WTC11 (cell line): ENCODE results near the gene PRR19. TPM values are rescaled to one million over a fixed set of nuclear protein-coding genes. Genes with fewer than 3 reads are reported as not detected.

Experiments
- ATAC-seq: fragments of 200-7000 bp; cut with Tn5 transposase; 2 replicates; pipeline ENCODE4 v1.10.0; 2021; ENCODE audit warnings: mild to moderate bottlenecking, moderate library complexity
- CTCF ChIA-PET: fragments of 300-600 bp; sonication (Branson Sonifier 250); formaldehyde crosslinking; loops from one replicate; lab custom pipeline; 2021; ENCODE audit warnings: antibody characterized with exemption; lab: Charles Lee
- POLR2A ChIA-PET: fragments of 350-600 bp; sonication (Branson Sonifier 250); formaldehyde crosslinking; loops from one replicate; lab custom pipeline; 2021; ENCODE audit warnings: antibody characterized with exemption; lab: Charles Lee
- DNase-seq: peaks from one replicate; pipeline ENCODE4 v3.0.0; 2021; ENCODE audit warnings: low spot score
- H3K27ac Mint-ChIP-seq: 2 replicates; pipeline ENCODE4 v1.8.0; 2021; ENCODE audit warnings: mixed read lengths
- H3K27me3 Mint-ChIP-seq: 2 replicates; pipeline ENCODE4 v1.8.0; 2021; ENCODE audit warnings: low read depth, mild to moderate bottlenecking, moderate library complexity, mixed read lengths
- H3K36me3 Mint-ChIP-seq: 2 replicates; pipeline ENCODE4 v1.8.0; 2021; ENCODE audit warnings: mixed read lengths
- H3K4me1 Mint-ChIP-seq: 2 replicates; pipeline ENCODE4 v1.8.0; 2022; ENCODE audit warnings: mixed read lengths
- H3K4me3 Mint-ChIP-seq: 2 replicates; pipeline ENCODE4 v1.8.0; 2021; ENCODE audit warnings: mild to moderate bottlenecking, moderate library complexity, mixed read lengths
- H3K9me3 Mint-ChIP-seq: 2 replicates; pipeline ENCODE4 v1.8.0; 2021; ENCODE audit warnings: mixed read lengths
- CREM ChIP-seq: sonication (generic); formaldehyde crosslinking; IDR thresholded peaks from 2 replicates; pipeline ENCODE4 v1.8.1; 2022; ENCODE audit warnings: mild to moderate bottlenecking, missing genetic modification reagents, moderate library complexity
- ESRRA ChIP-seq: sonication (generic); formaldehyde crosslinking; IDR thresholded peaks from 2 replicates; pipeline ENCODE4 v1.8.1; 2022; ENCODE audit warnings: mild to moderate bottlenecking, missing genetic modification reagents, borderline replicate concordance
- FOXJ3 ChIP-seq: sonication (generic); formaldehyde crosslinking; IDR thresholded peaks from 2 replicates; pipeline ENCODE4 v1.9.0; 2021; ENCODE audit warnings: missing genetic modification reagents, mild to moderate bottlenecking, borderline replicate concordance
- FOXK1 ChIP-seq: sonication (generic); formaldehyde crosslinking; IDR thresholded peaks from 2 replicates; pipeline ENCODE4 v1.8.0; 2022; ENCODE audit warnings: mild to moderate bottlenecking, moderate library complexity, missing genetic modification reagents
- HMGA2 ChIP-seq: fragments of 250-450 bp; sonication (Bioruptor Pico); IDR thresholded peaks from 2 replicates; pipeline ENCODE4 v1.4.0; 2021; ENCODE audit warnings: mild to moderate bottlenecking, moderate library complexity
- NFATC4 ChIP-seq: fragments of 250-450 bp; sonication (Bioruptor Pico); IDR thresholded peaks from 2 replicates; pipeline ENCODE4 v1.9.0; 2021; ENCODE audit warnings: mild to moderate bottlenecking
- NFYB ChIP-seq: sonication (generic); formaldehyde crosslinking; conservative IDR thresholded peaks from 2 replicates; pipeline ENCODE4 v1.8.0; 2022; ENCODE audit warnings: low read depth, missing genetic modification reagents
- NR1H2 ChIP-seq: sonication (generic); formaldehyde crosslinking; IDR thresholded peaks from 2 replicates; pipeline ENCODE4 v1.9.0; 2021; ENCODE audit warnings: mild to moderate bottlenecking, moderate library complexity, missing genetic modification reagents
- SMAD4 ChIP-seq: sonication (generic); formaldehyde crosslinking; IDR thresholded peaks from 2 replicates; pipeline ENCODE4 v1.8.0; 2022; ENCODE audit warnings: mild to moderate bottlenecking, missing genetic modification reagents
- SP1 ChIP-seq: sonication (generic); formaldehyde crosslinking; conservative IDR thresholded peaks from 2 replicates; pipeline ENCODE4 v1.8.1; 2022; ENCODE audit warnings: missing genetic modification reagents
- TCF7 ChIP-seq: sonication (generic); formaldehyde crosslinking; IDR thresholded peaks from 2 replicates; pipeline ENCODE4 v1.8.0; 2022; ENCODE audit warnings: mild to moderate bottlenecking, low read depth, missing genetic modification reagents, moderate library complexity
- total RNA-seq: library from RNA; stranded (reverse); gene quantifications from 3 replicates; pipeline ENCODE4 v1.2.3, GENCODE V29; 2021
- TF ChIP-seq, protein P1 (sequence below): sonication (generic); formaldehyde crosslinking; IDR thresholded peaks from 2 replicates; pipeline ENCODE4 v1.8.0; 2023; ENCODE audit warnings: mild to moderate bottlenecking, missing genetic modification reagents
- TF ChIP-seq, protein P2 (sequence below): sonication (generic); formaldehyde crosslinking; IDR thresholded peaks from 2 replicates; pipeline ENCODE4 v1.8.0; 2022; ENCODE audit warnings: mild to moderate bottlenecking, missing genetic modification reagents
- TF ChIP-seq, protein P3 (sequence below): fragments of 250-450 bp; sonication (Bioruptor Pico); IDR thresholded peaks from 2 replicates; pipeline ENCODE4 v1.9.0; 2021; ENCODE audit warnings: moderate library complexity, mild to moderate bottlenecking, inconsistent platforms, borderline replicate concordance
- TF ChIP-seq, protein P4 (sequence below): fragments of 250-450 bp; sonication (Bioruptor Pico); IDR thresholded peaks from 2 replicates; pipeline ENCODE4 v1.9.0; 2021; ENCODE audit warnings: mild to moderate bottlenecking
- TF ChIP-seq, protein P5 (sequence below): sonication (generic); formaldehyde crosslinking; IDR thresholded peaks from 2 replicates; pipeline ENCODE4 v1.8.1; 2023; ENCODE audit warnings: mild to moderate bottlenecking, missing genetic modification reagents

Gene PRR19
- total RNA-seq, 1 experiment from 2014 or later: 3.7 TPM

DNA sequence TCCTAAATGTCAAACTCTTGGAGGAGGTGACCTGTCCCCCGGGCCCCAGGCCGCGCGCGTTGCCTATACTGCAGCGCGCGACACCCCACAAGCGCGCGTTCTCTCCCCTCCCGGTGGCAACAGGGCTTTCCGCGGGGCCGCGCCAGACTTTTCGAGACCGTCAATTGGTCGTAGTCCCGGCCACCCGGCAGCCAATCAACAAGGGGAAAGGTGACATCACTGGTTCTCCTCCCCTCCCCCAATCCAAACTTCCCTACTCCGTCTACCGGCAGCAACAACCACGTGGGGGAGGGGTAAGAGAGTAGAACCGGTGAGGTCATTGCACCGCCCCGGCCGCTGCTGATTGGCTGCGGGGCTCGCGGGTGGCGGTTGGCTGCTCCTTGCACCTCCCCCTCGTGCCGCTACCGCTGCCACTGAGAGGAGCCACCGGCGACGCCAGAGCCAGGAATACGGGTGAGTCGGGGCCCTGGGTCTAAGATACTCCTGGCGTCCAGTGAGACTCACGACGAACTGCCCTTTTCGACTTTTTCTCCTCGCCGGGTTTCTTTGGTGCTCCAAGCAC, 33.7 kb upstream of the PRR19 start (continued):
- TF ChIP-seq, protein P1, sequence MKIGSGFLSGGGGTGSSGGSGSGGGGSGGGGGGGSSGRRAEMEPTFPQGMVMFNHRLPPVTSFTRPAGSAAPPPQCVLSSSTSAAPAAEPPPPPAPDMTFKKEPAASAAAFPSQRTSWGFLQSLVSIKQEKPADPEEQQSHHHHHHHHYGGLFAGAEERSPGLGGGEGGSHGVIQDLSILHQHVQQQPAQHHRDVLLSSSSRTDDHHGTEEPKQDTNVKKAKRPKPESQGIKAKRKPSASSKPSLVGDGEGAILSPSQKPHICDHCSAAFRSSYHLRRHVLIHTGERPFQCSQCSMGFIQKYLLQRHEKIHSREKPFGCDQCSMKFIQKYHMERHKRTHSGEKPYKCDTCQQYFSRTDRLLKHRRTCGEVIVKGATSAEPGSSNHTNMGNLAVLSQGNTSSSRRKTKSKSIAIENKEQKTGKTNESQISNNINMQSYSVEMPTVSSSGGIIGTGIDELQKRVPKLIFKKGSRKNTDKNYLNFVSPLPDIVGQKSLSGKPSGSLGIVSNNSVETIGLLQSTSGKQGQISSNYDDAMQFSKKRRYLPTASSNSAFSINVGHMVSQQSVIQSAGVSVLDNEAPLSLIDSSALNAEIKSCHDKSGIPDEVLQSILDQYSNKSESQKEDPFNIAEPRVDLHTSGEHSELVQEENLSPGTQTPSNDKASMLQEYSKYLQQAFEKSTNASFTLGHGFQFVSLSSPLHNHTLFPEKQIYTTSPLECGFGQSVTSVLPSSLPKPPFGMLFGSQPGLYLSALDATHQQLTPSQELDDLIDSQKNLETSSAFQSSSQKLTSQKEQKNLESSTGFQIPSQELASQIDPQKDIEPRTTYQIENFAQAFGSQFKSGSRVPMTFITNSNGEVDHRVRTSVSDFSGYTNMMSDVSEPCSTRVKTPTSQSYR (CRISPR knock-in tag): peak; percentile 97
- TF ChIP-seq, protein P2, sequence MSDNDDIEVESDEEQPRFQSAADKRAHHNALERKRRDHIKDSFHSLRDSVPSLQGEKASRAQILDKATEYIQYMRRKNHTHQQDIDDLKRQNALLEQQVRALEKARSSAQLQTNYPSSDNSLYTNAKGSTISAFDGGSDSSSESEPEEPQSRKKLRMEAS (CRISPR knock-in tag): peak; percentile 81
- TF ChIP-seq HMGA2 (CRISPR knock-in tag): no peak
- TF ChIP-seq, all 79 proteins: peak for 11

DNA sequence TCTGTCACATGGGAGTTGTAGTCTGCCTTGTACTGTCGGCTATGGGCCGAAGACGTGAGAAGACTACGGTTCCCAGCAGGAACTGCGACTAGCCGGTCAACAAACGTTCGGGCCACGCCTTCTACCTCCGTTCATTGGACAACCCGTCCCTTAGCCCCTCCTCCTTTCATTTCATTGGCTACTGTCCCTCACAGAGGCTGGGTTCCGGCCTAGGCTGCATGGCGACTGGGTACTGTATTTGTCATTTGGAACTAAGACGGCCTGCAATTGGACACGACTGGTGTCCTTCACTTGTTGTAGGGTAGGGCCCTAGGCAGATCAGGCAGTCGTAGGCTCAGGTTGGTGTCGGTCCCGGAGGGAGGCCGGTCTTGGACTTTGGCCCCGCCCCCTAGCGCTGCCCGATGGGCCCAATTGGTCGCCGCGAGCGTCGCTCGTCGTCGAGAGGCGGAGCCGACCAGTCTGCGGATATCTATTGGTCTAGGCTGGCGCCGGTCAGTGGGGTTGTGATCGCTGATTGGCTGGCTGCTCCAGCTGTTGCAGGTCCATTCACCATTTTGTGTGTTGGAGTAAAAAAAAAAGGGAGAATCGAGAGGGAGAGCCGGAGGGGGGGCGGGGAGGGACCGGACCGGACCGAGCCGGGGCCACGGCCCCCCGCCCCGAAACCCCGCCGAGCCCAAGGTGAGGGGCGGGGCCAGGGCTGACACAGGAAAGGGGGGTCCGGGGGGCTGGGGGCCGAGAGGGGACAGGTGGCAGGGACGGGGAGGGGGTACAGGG, 33.0 kb upstream of the PRR19 start, which contains the start of gene CIC:
Gene CIC, plus strand, starts transcription at position 549 of the 774 bp plus-strand sequence. CDS start 2,532 bp downstream, outside the sequence.
- ChIA-PET POLR2A (interaction anchor here (1.2 to 1.5 kb wide), 2 partner anchors 11 to 26 kb away, joined by 3 to 5 read pairs; no protein-coding TSS in a partner anchor), CTCF (interaction anchor here (0.7 to 3.2 kb wide), 3 partner anchors 11 to 83 kb away, joined by 3 to 21 read pairs (median 4); no protein-coding TSS in a partner anchor)
- peaks cover 13% of the 10 kb centered on the region for H3K27me3 Mint-ChIP-seq
- H3K9me3 Mint-ChIP-seq: no peaks in the 10 kb centered on the region
- DNase-seq (peak; percentile 100), ATAC-seq (peak; percentile 94)
- H3K4me3 Mint-ChIP-seq: peak within 1 kb of the TSS; percentile 80; the same call in 1 of the 2 replicates
- H3K36me3 Mint-ChIP-seq: no peaks in the 10 kb centered on the region
- H3K27ac Mint-ChIP-seq: peak within 1 kb of the TSS; percentile 73
- TF ChIP-seq SP1 (CRISPR knock-in tag): peak; percentile 98
- TF ChIP-seq FOXK1 (CRISPR knock-in tag): peak; percentile 72
- TF ChIP-seq NFYB: peak; percentile 99
- TF ChIP-seq SMAD4 (CRISPR knock-in tag): no peak
- TF ChIP-seq, all 79 proteins: peak for 3
- H3K4me1 Mint-ChIP-seq: peaks cover 22% of the 10 kb centered on the region

DNA sequence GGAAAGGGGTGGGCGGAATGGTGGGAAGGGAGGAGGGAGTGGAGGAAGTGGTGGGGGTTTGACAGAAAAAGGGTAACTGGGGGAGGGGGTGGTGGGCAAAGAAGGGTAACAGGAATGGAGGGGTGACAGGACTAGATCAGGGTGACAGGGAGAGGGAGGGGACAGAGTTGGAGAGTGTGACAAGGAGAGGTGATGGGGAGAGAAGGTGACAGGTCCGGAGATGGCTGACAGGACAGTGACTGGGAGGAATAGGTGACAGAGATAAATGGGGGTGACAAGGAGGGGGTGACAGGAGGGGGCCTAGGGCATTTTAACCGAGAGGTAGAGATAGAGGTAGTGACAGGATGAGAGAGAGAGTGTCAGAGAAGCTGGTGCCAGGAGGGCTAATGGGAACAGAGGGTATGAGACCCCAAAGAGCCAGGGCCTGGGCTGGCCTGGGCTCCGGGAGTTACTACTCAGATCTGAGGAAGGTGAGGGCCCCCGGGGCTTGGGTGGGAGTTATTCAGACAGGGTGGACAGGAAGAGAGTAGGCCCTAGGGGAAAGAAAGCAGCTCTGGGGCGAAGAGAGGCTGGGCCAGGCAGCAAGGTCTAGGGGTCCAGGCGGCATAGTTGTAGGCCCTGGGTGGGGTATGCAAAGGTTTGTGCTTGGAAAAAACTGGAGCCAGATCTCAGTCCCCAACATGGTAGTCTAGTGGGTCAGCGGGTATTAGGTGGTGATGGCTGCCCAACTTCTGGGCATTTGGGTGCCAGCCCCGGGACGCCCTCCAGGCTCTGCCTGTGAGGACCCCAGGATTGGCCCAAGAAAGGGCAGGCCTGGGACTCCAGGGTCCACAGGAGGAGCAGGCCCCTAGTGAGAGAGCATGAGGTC, 32.2 kb upstream of the PRR19 start:
- TF ChIP-seq TCF7 (CRISPR knock-in tag) (no peak), FOXJ3 (CRISPR knock-in tag) (no peak), SP1 (CRISPR knock-in tag) (no peak), NFATC4 (CRISPR knock-in tag) (no peak), CREM (CRISPR knock-in tag) (no peak), ESRRA (CRISPR knock-in tag) (no peak), NR1H2 (CRISPR knock-in tag) (no peak)
- TF ChIP-seq, protein P3, sequence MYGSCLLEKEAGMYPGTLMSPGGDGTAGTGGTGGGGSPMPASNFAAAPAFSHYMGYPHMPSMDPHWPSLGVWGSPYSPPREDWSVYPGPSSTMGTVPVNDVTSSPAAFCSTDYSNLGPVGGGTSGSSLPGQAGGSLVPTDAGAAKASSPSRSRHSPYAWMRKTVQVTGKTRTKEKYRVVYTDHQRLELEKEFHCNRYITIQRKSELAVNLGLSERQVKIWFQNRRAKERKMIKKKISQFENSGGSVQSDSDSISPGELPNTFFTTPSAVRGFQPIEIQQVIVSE: no peak
- TF ChIP-seq, protein P4, sequence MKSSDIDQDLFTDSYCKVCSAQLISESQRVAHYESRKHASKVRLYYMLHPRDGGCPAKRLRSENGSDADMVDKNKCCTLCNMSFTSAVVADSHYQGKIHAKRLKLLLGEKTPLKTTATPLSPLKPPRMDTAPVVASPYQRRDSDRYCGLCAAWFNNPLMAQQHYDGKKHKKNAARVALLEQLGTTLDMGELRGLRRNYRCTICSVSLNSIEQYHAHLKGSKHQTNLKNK (CRISPR knock-in tag): no peak
- TF ChIP-seq, protein P5, sequence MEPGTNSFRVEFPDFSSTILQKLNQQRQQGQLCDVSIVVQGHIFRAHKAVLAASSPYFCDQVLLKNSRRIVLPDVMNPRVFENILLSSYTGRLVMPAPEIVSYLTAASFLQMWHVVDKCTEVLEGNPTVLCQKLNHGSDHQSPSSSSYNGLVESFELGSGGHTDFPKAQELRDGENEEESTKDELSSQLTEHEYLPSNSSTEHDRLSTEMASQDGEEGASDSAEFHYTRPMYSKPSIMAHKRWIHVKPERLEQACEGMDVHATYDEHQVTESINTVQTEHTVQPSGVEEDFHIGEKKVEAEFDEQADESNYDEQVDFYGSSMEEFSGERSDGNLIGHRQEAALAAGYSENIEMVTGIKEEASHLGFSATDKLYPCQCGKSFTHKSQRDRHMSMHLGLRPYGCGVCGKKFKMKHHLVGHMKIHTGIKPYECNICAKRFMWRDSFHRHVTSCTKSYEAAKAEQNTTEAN: no peak
- POLR2A ChIA-PET: interaction anchor here (1.2 to 1.5 kb wide), 2 partner anchors 10 to 26 kb away, joined by 3 to 5 read pairs; no protein-coding TSS in a partner anchor
- Mint-ChIP-seq H3K4me1 (peaks cover 22% of the 10 kb centered on the region), H3K4me3 (peak overlapping the region; percentile 80; the same call in 1 of the 2 replicates), H3K9me3 (no peaks in the 10 kb centered on the region), H3K27ac (0 out of 2 replicates have a peak overlapping the region, but pooled peaks have one; percentile 33), H3K27me3 (peaks cover 12% of the 10 kb centered on the region), H3K36me3 (0 out of 2 replicates have a peak, but pooled peaks cover 2% of the 10 kb centered on the region)
- DNase-seq (no peak), ATAC-seq (no peak)
- CTCF ChIA-PET: interaction anchor here (1.6 to 3.2 kb wide), 2 partner anchors 10 to 26 kb away, joined by 4 to 21 read pairs; no protein-coding TSS in a partner anchor
